ENCODE results near the gene NUAK2.

GRCh38 chr1:205261946-205262691, 59.4 kb downstream of the NUAK2 start:
- TF ChIP-seq TARDBP (IDR thresholded peaks at IDR 0.05) (no peak), FOXA1 (IDR thresholded peaks at IDR 0.05) (no peak), FOXM1 (IDR thresholded peaks at IDR 0.05; ENCODE audit: borderline replicate concordance) (no peak), ELF4 (IDR thresholded peaks at IDR 0.05) (no peak), SP1 (IDR thresholded peaks at IDR 0.05) (no peak), HDGF (IDR thresholded peaks at IDR 0.05; ENCODE audit: borderline replicate concordance) (no peak), ZNF384 (IDR thresholded peaks at IDR 0.05) (no peak), SUZ12 (IDR thresholded peaks at IDR 0.05) (no peak), FOXK2 (IDR thresholded peaks at IDR 0.05) (no peak)

Data from HEK293T (cell line).